ENCODE results near the gene MTHFR.

MTHFR gene

DNA sequence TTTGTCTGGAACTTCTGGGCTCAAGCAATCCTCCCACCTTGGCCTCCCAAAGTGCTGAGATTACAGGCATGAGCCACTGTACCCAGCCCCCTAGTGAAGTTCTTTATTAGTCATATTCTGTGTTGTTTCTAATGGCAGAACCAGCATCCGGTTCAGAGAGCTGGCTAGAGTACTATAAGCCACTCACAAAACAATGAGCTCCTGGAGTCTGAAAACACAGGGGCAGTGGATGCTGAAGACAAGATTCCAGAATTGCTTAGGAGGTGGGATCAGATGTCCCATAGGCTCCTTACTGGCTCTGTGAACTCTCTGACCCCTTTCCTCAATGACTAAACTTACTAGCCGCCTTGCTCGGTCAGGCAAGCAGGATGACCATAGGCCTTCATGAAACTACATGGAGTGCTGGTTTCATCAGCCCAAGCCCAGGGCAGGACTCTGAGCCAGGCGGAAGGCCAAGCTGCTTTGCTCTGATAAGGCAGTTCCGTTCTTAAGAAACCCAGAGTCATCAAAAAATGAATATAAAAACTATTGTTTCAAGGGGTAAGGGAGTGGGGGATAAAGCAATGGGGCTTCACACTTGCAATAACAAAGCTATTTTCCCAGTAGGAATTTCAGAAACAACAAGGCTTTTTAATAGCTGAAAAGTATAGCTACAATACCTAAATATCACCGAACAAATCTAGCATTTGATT is 8.1 kb downstream of the MTHFR start:
- DNase-seq (ENCODE audit: low read depth): no peak

DNA sequence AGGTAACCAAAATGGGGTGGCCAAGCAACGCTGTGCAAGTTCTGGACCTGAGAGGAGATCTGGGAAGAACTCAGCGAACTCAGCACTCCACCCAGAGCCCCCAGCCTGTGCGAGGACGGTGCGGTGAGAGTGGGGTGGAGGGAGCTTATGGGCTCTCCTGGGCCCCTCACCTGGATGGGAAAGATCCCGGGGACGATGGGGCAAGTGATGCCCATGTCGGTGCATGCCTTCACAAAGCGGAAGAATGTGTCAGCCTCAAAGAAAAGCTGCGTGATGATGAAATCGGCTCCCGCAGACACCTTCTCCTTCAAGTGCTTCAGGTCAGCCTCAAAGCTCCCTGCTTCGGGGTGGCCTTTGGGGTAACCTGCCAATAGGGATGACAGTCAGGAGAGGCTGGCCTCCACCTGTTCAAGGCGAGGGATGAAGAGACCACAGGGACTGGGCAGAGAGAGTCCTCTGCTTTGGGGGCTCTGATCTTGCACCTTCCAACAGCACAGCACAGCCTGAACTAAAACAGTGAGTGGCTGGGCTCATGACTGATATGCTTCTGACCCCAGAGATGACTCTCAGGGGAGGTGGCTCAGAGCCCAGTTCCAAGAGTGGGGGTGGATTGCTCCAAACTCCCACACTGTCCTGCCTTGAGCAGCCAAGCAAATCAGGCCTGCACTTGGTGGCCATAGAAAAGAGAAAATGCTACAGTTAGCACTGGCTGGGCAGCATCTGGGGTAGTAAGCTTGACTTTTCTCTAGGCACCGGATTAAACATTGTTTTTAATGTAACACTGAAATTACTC is 9.5 kb downstream of the MTHFR start:
- DNase-seq (ENCODE audit: low read depth): no peak

DNA sequence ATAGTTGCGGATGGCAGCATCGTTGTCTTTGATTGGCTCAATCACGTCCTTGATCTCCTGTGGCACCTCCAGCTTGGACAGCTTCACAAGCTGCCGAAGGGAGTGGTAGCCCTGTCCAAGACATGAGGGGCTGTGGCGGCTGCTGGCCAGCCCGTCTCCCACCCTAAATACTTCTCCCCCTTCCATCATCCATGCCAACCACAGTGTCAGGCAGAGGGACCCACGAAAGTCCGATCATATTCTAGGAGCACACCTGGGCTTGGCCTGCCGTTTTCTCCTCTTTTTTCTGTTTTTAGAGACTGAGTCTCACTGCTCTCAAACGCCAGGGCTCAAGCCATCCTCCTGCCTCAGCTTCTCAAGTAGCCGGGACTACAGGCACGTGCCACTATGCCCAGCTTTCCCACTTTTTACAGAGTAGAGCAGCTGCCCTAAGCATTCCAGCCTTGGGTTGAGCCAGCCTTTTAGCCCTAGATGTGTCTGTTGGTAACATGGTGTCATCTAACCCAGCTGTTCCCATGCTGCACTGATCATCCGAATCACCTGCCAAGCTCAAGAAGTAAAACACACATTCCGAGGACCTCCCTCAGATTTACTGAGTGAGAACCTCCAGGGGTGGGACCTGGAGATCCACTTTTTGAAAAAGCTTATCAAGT is 10.4 kb downstream of the MTHFR start:
- no peak for DNase-seq (ENCODE audit: low read depth)

DNA sequence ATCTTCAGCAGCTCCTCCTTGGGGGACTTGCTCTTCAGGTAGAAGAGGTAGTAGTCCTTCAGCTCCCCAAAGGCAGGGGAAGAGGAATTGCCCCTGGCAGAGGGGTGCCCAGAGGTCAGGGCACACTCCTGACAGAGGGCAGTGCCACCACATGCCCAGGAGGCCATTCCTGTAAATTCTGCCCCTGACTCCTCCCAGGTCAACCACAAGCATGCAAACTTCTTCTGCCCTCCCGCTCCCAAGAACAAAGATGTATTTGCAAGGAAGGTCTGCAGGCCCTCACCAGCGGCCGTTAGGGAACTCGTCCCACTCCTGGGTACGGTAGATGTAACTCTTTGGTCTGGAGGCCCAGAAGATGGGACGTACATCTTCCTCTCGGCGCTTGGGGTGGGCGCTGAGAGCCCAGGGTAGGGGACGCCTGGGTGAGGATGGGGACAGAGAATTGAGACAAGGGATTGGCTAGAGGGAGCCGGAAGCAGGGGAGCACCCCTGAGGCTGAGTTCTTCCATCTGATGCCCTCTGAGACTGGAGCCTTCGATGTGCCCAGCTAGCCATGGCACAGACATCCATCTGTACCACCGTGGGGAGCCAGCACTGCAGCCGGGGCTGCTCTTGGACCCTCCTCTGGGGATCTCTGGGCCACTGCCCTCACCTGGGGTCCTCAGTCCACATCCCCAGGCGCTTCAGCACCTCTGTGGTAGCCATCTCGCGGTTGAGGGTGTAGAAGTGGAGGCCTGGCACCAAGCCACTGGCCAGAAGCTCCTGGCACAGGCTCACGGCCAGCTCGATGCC is 11.1 kb downstream of the MTHFR start:
- no peak for DNase-seq (ENCODE audit: low read depth)

DNA sequence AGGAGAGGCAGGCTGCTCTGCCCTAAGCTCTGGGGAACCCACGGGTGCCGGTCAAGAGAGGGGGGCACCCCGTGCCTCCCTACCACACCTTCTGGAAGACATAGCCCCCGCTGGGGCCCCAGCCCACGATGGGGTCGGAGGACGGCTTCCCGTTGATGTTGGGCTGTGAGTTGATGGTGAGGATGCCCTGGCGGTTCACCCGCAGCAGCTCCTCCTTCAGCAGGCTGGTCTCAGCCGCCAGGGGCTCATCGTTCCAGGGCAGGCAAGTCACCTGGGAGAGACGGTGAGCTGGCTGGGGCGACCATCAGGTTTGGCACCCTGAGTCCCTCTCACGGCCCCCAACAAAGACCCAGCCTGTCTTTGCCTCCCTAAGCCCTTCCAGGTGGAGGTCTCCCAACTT is 11.9 kb downstream of the MTHFR start:
- DNase-seq (ENCODE audit: low read depth): no peak

DNA sequence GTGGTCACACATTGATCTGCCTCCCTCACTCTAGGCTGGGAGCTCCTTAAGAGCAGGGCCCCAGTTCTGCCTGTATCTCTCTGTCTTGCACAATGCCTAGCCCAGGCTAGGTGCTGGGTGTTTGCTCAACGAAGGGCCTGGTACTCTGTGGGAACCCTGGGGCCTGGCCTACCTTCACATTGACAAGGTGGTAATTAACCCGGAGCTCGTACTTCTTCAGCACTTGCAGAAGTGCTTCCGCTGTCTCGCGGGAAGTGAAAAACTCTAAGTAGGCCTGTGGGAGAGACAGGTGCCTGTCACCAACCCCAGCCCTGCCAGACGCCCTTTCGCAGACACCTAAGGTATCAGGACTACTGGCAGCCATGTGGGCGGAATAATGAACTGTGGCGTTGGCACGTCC is 13.7 kb downstream of the MTHFR start:
- DNase-seq (ENCODE audit: low read depth): no peak

DNA sequence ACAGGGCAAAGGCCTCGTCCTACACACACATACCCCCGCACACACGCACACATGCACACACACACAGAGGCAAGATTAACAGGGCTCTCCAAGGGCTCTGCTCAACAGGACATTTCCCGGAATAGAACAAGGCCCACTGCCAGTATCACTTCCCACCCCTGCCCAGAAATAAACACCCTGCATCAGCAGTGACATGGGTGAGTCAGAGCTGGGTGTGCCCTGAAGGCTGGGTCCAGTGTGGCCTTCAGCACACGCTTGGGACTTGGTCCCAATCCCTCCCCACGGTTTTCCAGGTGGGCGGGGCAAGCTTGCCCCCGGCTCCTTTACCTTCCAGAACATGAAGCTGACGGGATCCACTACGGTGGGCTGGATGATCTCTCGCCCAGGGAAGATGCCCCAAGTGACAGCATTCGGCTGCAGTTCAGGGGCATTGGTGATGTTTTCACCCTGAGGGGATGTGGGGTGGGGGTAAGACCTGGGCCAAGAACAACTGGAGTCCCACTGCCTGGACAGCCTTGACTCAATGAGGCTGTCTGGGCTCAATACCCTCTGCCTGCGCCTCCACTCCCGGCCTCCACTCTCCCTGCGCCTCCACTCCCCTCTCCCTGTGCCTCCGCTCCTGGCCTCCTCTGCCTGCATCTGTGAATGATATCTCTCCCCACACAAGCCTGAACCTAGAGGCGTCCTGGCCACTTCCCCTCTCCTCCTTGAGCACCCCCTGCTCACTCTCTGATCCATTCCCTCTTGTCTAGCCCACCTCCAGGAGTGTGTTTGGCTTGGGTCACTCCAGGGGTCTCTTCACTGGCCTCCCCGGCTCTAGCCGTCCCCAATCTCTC is 14.7 kb downstream of the MTHFR start:
- no peak for DNase-seq (ENCODE audit: low read depth)

DNA sequence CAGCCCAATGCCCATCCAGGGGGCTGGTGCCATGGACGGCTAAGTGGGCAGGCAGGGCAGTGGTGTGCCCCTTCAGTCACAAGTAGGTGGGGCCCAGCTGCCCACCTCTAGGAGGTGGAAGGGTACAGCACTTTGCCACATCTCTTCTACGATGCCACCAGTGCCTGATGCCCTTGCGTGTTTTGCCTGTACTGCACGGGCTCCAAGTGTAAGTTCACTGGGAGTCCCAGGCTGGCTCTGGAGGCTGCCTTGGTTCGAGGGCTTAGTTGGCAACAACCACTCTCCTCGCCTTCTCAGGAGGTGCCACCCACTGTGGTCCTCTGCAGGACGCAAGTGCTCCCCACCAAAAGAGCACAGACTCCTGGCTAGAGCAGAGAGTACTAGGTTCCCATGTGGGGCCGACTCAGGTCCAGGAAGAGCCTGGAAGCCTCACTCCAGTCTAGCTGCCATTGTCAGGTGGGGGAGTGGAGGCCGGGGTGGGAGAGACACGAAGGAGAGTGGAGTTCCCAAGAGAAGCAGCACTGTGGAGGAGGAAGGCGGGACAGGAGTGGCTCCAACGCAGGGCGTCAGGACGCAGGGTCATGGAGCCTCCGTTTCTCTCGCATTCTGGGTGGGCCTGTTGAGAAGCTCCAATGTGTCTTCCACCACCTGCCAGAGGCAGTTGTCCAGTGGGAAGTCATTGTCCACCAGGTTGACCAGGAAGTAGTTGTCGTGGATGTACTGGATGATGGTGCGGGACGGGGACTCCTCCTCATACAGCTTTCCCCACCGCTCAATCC is 15.5 kb downstream of the MTHFR start:
- no peak for DNase-seq (ENCODE audit: low read depth)

DNA sequence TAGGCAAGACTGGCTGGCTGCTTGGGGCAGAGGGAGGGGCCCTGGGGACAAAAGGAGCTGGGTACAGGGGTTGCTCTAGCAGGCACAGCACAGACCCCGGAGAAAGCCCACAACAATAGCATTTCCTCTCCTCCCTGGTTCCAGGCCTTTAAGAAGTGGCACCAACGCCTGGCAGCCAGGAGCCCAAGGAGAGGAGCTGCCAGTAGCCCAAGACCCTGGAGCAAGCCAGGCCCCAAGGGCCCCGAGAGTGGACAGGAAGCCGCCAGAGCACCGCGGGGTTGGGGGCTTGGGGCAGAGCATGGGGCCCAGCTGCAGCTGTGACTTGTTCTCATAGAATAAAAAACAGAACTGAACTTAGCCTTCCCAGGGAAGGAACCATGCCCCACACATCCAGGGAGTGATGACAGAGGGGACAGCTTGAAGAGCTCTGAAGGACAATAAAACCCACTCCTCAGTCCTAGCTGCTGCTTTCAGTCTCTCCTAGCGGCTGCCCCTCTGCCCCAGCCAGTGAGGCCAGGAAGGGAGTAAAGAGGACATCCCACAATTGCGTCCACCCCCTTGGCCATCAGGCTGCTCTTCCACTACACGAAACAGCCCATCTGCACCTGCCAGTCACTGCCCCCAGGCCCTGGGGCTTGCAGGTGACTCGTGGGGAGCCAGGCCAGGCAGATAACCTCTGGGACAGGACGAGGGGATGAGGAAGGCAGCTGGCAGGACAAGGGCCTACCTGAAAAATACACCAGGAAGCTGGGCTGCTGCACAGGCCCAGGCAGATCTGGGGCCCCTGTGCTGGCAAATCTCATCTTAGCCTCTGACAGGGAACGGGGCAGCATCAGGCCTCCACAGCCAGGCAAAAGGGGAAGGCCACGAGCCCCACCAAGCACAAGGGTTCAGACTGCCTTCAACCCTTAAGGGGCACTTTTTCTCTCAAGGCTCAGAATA is 16.4 kb downstream of the MTHFR start:
- DNase-seq (ENCODE audit: low read depth): no peak

DNA sequence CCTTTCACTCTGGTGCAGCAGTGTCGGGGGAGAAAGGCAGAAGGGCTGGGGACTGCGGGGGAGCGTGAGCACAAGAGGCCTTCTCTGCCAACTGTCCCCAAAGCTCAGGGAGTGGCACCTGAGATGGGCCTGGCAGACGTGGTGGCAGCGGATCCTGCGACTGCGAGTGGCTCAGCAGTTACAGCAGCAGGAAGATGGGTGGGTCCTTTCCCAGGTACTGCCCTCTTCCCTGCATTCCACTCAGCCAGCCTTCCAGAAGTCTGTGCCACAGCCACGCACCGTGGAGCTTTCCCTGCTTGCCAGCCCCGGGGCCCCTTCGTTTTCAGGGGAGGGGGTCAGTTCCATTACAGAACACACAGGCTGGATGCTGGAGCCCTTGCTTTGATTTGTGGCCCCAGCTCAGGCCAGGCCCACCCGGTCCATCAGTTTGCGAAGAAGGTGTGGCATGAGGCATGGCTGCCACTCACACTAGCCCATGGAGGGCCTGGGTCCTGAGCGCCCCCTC is 17.2 kb downstream of the MTHFR start:
- DNase-seq (ENCODE audit: low read depth): no peak

DNA sequence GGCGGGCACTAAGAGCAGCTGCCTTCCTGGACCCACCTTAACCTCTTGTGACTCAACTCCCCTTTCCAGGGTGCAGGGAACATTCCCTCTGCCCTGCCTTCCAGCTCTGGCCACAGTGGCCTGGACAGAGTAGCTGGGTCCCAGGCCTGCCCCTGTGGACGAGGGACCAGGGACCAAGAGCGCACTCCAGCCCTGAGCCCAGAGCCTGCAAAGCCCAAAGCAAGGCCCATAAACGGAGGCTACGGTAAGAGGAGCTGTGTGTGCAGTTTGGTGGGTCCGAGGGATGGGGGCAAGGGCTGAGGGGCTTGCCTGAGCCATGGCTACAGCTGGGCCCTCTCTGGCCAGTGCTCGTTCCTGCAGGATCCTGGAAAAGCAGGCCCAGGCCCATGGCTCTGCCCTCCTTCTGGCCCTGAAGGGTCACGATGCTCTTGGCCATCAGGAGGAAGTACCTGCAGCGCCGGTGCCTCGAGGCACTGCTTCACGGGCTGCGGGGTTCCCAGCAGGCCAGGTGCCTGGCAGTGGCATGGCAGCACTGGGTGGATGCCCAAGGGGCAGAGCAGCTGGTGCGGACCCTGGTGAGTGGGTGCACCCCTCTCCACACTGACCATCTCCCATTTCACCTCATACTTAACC is 17.8 kb downstream of the MTHFR start:
- DNase-seq (ENCODE audit: low read depth): no peak

DNA sequence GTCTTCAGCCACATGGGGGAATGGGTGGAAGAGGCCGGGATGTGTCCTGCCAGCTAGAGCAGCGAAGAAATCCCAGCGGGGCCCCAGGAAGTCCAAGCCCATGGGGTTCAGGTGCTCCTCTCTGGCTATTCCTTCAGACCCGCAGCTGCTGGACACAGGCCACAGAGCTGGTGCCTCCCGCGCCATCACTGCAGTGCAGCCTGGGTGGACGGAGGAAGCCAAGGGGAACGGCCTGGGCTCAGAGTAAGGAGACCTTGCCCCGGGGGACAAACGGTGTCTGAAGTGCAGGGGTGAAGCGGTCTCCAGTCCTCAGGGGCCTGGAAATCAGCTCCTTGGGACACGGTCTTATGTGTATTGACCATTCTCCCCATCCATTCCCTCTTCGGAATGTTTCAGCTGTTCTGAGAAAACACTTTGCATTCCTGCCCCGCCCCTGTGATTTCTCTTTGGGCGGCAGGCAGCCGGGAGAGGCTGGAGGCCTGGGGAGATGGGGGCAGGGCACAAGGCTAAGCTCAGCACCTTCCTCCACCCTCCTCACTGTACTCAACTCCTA is 18.4 kb downstream of the MTHFR start:
- no peak for DNase-seq (ENCODE audit: low read depth)

DNA sequence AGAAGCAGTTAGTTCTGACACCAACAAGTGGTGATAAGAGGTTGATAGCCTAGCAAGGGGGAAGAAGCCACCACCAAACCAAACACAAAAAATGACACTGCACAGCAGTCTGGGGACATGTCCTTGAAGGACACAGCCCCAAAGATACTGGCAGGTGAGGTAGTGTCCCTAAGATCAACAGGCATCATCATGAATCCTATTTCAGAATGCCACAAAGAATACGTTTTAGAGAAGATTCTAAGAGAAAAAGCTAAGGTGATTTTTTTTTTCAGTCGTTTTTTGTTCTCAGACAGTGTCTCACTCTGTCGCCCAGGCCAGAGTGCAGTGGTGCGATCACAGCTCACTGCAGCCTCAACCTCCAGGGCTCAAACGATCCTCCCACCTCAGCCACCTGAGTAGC is 19.6 kb downstream of the MTHFR start:
- no peak for DNase-seq (ENCODE audit: low read depth)

DNA sequence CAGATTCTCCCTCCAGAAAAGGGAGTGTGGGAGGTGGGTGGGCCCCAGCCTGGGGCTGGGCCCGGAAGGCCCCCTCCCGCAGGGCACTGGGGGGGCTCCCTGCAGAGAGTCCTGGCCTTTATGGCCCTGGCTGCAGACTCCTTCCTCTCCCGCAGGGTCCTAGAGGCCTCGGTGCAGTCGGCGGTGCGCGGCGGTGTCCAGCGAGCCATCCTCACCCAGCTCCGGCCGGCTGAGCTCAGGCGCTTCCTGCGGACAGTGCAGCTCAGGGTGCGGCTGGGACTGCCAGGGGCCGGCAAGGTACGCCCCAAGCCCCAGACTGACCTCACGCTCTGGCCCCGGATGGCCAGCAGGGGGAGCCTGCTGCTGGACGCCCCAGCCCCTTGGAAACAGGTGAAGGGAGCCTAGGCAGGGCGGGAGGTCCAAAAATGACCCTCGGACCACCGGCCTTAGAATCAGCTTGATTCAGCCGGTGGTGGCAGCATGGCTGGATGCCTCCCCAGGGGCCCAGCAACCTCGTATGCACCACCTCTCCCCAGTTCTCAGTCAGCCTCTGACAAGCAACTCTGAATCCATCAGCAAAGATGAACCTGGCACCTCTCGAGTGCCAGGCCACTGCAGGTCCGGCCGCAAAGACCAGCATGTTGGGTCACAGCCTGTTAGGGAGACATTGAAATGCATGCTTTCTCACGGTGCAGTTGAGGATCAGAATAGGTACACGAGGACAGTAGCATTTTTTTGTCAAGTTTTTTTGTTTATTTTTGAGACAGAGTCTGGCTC is 20.6 kb downstream of the MTHFR start:
- no peak for DNase-seq (ENCODE audit: low read depth)

DNA sequence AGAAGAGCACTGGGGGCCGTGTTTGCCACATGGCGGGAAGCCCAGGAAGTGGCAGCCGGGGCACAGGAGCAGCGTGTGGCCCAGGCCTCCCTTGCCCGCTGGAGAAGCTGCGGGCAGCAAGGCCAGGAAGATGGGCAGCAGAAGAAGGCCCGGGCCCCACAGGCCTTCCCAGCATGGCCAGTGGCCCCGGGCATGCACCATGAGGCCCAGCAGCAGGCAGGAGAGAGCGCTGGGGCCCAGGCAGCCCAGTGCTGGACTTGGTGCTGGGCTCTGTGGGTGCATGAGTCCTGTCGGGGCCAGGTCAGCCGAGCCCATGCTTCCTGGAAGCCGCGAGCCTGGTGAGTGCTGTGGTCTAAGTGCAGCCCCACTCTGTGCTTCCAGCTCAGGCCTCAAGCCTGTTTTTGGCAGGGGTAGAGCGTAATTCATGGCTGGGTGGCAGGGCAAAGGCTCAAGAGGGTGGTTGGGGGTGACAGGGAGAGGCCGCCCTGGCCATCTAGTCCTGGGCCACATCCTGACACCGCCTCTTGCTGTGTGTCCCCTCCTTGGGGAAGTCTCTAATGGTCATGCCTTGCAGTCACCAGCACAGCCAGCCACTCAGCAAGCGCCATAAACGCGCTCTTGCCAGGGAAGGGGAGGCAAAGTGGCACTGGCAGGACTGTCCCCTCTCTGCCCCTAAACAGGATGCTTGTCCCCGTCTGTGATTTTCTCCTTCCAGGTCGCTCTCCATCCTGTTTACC is 21.3 kb downstream of the MTHFR start:
- no peak for DNase-seq (ENCODE audit: low read depth)

DNA sequence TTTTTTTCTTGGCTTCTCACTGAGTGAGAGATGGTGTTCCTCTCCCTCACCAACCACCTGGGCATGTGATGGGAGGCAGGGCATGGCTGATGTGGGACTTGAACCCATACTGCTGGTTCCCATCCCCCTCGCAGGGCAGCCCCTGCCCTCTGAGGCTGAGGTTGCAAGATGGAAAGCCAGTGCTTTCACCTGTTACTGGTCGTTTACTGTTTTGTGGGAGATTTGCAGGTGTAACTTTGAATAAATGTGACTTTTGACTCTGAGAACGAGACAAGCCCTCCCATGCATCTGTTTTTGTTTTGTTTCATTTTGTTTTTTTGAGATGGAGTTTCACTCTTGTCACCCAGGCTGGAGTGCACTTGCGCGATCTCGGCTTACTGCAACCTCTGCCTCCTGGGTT is 22.2 kb downstream of the MTHFR start:
- DNase-seq (ENCODE audit: low read depth): no peak

DNA sequence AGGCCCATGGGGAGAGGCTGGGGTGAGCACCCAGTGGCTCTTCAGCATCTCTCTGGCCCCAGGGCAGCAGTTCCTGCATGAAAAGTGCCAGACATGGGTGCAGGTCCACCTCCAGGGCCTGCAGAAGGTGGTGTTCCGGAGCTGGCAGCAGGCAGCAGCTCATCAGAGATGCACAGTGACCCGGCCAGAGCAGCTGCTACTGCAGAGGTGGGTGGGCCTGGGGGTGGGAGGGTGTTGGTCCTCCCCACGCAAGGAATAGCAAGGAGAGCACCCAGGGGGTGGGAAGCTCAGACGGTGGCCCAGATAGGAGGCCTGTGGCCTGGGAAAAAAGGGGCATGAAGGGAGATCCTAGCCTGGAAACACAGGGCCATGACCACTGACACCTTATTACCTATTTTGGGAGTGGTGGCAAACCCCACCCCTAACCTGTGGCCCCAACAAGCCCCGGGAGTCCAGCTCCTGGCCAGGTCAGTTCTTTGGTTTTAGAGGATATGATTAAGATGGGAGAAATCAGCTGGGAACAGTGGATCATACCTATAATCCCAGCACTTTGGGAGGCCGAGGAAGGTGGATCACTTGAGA is 23.5 kb downstream of the MTHFR start:
- no peak for DNase-seq (ENCODE audit: low read depth)
